D721Med (cell line): ENCODE measurements around the gene NAV2.

Source experiments
- DNase-seq: peaks from one replicate; pipeline ENCODE4 v3.0.0; 2011; ENCODE audit warnings: low spot score; ENCODE audit not compliant: insufficient read length
- FAIRE-seq: peaks from 2 replicates; lab custom pipeline; 2011; peaks lifted over from hg19 to GRCh38; lab: Jason Lieb, UNC
- TF ChIP-seq, protein P1 (sequence below): IDR thresholded peaks from 2 replicates; pipeline ENCODE4 v1.5.1; 2012; ENCODE audit warnings: mild to moderate bottlenecking, control low read depth; ENCODE audit not compliant: insufficient read depth; ENCODE audit errors: missing control alignments

The NAV2 gene

GRCh38 chr11:19814421-19814820 is 101.8 kb downstream of the NAV2 start:
- FAIRE-seq: no peak
- TF ChIP-seq, protein P1, sequence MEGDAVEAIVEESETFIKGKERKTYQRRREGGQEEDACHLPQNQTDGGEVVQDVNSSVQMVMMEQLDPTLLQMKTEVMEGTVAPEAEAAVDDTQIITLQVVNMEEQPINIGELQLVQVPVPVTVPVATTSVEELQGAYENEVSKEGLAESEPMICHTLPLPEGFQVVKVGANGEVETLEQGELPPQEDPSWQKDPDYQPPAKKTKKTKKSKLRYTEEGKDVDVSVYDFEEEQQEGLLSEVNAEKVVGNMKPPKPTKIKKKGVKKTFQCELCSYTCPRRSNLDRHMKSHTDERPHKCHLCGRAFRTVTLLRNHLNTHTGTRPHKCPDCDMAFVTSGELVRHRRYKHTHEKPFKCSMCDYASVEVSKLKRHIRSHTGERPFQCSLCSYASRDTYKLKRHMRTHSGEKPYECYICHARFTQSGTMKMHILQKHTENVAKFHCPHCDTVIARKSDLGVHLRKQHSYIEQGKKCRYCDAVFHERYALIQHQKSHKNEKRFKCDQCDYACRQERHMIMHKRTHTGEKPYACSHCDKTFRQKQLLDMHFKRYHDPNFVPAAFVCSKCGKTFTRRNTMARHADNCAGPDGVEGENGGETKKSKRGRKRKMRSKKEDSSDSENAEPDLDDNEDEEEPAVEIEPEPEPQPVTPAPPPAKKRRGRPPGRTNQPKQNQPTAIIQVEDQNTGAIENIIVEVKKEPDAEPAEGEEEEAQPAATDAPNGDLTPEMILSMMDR: peak; percentile 56
- DNase-seq: no peak

DNA sequence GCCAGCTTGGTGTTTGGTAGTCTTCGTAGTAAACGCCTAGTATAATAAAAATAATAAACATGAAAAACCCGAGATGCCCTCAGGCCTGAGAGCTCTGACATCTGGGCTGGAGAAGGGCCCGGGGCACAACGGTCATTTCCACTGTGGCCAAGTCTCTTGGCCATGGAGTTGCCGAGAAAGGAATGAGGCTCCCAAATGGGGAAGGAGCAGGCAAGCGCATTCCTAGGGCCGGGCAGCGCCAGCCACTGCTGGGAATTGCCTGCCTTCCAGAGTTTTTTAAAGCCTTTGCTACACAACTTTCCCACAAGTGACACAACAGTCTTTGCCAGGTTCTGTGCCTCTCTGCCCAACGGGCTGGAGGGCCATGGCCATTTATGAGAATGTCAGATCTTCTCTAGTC is 103.4 kb downstream of the NAV2 start:
- DNase-seq (no peak), FAIRE-seq (no peak)
- TF ChIP-seq, protein P1: no peak

- DNase-seq: no peak
- no peak for FAIRE-seq
- TF ChIP-seq, protein P1: no peak
Observed at GRCh38 chr11:19816817-19817216, 104.2 kb downstream of the NAV2 start.

DNA sequence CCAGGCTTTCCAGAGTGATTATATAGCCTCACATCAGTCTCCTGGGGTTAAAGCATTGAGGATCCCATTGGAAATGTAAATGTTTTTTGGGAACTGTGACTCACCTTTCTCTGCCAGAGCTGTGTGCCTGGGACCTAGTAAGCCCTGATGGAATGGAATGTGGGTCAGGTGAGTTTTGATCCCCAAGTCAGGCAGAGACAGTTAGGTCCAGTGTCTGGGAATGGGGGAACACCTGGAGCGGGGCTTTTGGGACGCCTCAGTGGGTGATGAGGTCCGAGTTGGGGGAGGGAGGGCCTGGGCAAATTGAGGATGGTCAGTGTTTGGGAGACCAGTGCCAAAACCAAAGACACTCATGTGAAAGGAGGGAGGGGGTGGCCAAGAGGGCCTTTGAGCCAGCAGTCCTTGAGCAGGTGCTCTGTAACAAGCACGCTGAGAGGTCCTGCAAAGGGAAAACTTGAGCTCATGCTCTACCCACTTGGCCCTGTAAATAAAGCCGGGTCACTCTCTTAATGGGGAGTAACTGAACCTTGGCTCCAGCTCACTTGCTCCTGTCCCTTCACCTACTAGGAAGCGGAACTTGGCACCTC is 104.7 kb downstream of the NAV2 start:
- DNase-seq (no peak), FAIRE-seq (no peak)
- TF ChIP-seq, protein P1: no peak

GRCh38 chr11:19817870-19818269 is 105.2 kb downstream of the NAV2 start:
- FAIRE-seq (no peak), DNase-seq (no peak)
- TF ChIP-seq, protein P1: no peak

GRCh38 chr11:19818619-19819018 is 106.0 kb downstream of the NAV2 start:
- TF ChIP-seq, protein P1: no peak
- FAIRE-seq (no peak), DNase-seq (no peak)

DNA sequence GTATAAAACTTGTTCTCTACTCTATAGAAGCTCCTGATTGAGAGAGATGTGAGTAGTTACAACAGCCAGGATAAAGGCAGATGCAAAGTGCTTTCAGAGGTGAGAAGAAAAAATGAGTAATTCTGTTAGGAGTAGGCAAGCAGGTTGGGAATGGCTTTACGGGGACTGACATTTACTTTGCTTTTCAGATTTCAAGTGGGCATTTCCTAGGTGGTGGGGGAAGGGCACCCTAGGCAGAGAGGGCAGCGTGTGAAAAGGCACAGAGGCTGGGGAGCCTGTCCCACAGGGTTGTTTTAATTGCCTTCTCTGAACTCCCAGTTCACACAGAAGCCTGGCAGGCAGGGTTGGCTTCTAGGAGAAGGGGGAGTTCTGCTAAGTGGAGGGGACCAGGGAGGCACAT is 106.5 kb downstream of the NAV2 start:
- TF ChIP-seq, protein P1: no peak
- DNase-seq: no peak
- no peak for FAIRE-seq
